Globus pallidus (tissue), 1 donor: ENCODE measurements around the gene NSMCE3.

ENCODE experiments used
- DNase-seq: peaks from one replicate; pipeline ENCODE4 v3.0.0-alpha.2; 2015; ENCODE audit warnings: low spot score

Gene NSMCE3

DNA sequence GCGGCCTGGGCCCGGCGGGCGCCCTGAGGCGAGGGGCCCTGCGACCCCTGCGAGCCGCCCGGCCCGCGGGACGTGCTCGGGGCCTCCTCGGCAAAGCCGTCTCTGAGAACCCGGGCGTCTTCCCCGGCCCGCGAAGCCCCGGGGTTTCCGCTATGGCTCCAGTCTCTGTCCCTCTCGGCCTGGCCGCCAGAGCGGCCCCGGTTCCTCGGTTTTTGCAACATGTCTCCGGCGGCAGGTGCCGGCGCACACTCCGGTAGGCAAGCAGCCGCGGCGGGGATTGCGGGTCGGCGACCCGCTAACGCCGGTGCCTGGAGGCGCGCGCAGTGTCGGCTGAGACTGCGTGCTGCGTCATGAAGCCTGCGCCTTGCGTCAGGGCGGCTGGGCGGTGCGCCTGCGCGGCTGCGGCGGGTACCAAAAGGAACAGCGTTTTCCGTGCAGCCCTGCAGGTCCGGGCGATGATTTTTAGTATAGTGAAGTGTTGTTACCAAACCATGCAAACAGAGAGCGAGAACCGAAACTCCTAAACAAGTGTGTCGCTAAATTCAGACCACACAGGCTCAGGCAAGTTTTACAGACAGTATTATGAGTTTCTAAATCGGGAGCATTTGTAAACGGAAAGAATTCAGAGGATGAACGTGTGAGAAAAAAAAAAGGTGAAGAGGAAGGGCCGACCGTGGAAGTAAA is at the start of gene NSMCE3:
Gene NSMCE3 (minus strand): TSS at position 338 of the 684 bp plus-strand sequence. CDS start 117 bp downstream, at position 221.
- peak; percentile 90 for DNase-seq

DNA sequence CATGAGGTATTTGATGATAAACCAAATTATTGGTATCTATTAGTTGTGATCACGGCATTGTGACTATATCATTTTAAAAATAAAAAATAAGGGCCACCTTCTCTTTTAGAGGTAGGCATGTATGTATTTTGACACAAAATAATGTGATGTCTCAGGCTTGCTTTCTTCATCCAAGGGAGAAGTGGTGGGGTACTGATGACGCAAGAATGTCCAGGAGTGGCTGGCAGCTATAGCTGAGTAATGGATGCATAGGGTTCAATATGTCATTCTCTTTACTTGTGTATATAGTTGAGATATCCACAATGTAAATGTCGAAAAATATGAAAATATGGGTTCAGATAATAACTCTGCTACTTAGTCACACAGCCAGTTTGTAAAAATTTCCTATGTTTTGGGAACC is 46.8 kb upstream of the NSMCE3 start:
- no peak for DNase-seq

DNA sequence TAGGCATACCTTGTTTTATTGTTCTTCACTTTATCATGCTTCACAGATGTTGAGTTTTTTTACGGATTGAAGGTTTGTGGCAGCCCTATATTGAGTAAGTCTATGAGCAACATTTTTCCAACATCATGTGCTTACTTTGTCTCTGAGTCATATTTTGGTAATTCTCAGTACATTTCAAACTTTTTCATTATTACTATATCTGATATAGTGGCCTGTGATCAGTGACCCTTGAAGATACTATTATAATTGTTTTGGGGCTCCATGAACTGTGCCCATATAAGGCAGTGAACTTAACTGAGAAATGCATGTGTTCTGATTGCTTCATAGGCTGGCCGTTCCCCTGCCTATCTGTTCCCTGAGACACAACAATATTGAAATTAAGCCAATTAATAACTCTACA is 42.8 kb upstream of the NSMCE3 start:
- no peak for DNase-seq

DNA sequence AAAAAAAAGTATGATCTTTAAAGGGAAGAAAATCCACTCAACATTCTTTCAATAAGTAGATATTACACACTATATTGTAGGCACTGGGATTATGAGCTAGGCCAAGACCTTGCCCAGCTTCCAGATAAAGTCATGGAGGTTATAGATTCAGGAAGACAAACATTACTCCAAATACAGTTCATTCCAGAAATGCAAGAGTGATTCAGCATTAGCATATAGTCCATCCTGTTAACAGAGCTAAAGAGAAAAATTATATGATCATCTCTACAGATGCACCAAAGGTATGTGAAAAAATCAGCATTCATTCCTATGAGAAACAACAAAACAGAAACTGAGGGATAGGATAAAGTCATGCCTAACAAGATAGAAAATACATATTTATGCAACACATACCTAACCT is 42.1 kb upstream of the NSMCE3 start:
- DNase-seq, result no peak

DNA sequence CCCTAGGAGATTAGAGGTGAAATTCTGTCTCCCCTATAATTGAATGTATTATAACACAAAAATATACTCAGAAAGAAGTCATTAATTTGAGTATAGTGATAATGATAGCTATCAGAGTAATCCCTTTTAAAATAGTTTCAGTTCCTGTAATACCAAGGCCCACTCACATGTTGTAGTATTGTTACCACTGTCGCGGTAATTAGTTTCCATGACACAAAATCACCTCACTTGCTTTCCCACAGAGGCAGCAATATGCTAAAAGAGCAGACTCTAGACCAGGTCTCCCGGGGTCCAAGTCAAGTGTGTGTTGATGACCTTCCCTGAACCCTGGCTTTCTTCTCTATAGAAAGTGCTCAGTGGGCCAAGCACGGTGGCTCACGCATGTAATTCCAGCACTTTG is 39.5 kb upstream of the NSMCE3 start:
- no peak for DNase-seq

DNA sequence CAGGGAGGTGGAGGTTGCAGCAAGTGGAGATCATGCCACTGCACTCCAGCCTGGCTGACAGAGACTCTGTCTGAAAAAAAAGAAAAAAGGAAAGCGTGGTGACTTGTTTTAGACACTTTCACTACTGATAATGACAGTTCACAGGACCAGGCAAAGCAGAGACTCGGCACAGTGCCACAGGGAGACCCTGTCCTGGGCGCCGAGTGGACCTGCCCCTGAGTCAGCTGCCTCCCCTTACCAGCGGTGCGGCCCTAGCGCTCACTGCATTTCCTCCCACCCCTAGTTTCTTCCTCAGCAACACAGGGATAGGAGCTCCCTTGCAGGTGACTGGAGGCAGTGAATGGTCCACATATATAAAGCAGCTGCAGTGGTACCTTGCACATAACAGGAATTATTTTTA is 38.7 kb upstream of the NSMCE3 start:
- DNase-seq, result no peak

DNA sequence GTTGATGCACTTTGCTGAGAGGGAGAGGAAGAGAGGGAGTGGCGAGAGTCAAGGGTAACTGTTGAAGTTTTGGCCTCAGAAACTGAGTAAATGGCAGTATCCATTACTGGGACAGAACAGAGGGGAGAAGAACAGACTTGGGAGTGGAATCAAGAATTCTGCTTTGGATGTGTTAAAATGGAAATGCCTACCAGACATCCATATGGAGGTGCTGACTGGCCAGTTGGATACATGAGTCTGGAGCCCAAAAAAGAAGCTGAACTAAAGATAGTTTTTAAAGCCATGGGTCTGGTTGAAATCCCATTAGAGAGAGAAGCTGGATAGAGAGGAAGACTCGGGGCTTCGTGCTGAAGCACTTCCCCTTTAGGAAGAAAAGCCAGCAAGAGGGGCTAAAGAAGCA is 35.9 kb upstream of the NSMCE3 start:
- no peak for DNase-seq

DNA sequence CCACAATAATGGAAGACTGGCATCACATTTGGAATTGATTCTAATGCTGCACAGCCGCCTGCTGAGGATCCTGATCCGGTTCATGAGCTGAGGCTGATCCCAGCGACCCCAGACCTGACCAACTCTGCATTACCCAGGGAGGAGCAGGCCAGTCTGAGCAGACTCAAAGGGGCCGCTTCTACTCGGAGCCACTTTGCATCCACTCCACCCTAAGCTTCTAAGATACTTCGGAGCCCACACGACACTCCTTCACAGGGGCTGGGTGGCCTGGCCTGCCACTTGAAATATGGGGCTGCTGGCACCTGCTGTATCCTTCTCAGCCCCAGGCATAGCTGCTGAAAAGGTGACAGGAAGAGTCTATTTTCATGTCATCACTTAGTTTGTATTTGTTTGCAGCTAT is 33.2 kb upstream of the NSMCE3 start:
- no peak for DNase-seq

DNA sequence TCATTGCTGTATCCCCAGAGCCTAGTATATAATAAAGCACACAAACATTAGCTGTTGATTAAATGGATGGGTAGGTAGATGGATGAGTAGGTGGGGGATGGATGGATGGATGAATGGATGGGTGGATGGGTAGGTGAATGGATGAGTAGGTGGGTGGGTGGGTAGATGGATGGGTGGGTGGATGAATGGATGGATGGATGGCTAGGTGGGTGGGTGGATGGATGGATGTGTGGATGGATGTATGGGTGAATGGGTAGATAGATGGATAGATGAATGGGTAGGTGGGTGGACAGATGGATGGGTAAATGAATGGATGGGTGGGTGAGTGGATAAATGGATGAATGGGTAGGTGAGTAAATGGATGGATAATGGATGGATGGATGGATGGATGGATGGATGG is 30.2 kb upstream of the NSMCE3 start:
- DNase-seq, result no peak

DNA sequence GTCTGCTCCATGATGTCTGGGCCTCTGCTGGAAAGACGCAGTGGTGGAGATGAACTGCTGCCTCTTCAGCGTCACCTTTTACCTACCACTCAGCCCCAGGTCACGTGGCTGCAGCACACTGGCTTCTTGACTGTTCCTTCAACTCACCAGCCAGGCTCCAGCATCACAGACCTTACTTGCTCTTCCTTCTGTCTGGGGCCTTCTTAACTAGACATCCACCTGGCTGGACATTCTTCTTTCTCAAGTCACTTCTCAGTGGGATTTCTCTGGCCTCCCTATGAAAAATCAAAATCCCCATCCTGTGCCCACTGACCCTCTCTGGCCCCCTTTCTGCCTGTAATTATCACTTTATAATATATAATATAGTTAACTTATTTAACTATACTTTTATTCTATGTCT is 29.7 kb upstream of the NSMCE3 start:
- DNase-seq, result no peak

DNA sequence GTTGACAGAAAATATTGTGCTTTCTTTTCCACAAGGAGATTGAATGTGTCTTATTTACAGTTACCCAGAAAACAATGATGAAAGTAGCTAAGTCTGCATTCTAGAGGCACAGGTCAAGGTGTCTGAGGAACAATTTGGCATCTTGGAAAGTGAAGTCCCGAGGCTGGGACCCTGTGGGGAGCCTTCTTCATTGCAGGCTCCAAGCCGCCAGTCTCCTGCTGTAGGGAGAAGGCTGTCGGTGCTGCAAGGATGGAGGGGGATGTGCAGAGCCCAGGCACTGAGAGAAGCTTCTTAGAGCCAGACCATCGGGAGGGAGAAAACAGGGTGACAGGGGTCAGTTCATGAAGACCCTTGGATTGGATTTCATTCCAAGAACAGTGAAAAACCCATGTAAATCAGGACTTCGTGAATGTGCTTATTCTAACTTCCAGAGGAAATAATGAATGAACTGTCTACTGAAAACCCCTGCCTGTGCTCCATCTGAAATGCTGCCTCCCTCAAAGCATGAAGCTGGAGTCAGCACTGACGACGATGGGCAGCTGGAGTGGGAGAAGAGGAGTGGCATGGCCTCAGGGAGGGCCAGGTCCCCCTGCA is 25.2 kb upstream of the NSMCE3 start:
- no peak for DNase-seq

DNA sequence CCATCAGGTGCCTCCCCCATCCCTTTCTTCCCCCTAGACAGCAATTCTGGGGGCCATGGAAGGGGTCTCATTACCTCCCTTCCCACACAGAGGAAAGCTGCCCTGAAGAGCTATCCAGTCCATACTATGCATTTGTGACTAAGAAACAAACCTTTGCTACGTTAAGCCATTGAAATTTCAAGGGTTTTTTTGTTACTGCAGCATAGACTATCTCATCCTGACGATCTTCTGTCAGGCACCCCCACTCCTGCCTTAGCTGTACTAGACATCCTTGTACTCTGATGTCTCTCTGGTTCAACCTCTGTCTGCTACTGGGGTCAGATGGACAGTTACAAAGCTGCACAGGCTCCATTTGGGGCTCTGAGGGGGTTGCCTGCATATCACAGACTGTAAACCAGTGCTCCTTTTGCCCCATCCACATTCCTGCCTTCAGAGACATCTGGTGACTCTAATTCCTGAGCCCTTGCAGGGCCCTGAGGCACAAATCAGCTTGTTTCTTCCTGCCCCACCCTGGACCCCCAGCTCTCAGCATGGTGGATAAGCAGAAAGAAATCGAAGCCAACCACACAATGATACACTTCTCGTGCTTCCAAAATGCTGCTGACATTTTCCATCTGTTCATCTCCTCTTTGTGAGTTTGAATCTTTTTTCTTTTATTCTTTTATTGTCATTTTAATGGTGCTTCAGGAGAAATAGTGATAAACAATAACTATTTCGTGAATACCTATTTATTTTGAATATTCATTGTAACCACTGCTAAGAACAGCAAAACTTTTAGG is 21.6 kb upstream of the NSMCE3 start:
- DNase-seq, result no peak

DNA sequence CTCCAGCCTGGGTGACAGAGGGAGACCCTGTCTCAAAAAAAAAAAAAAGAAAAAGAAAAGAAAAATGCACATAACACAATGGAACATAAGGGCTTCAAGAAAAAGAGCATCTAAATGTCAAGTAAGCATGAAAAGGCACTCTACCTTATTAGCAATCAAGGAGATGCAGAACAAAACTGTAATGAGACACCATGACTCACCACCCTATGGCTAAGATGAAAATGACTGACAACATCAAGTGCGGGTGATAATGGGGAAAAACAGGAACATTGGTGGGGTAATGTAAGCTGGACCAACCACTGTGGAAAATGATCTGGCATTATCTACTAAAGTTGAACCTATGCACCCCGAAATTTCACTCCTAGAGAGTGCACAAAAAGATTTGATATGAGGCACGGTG is 19.6 kb upstream of the NSMCE3 start:
- no peak for DNase-seq

DNA sequence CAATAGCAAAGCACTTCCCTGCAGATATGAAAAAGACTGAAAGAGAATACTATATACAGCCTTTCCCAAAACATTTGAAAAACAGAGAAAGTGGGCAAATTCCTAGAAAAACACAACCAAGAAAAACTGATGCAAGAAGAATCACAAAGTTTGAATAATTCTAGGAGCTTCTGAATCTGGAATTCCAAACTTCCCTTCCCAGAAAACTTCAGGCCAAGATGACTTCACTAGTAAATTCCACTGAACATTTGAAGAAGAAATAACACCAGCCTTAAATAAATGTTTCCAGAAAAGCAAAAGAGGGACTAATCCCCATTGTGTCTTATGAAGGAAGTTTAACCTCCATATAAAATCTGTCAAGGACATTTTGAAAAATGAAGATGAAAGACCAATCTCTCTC is 15.8 kb upstream of the NSMCE3 start:
- DNase-seq, result no peak

DNA sequence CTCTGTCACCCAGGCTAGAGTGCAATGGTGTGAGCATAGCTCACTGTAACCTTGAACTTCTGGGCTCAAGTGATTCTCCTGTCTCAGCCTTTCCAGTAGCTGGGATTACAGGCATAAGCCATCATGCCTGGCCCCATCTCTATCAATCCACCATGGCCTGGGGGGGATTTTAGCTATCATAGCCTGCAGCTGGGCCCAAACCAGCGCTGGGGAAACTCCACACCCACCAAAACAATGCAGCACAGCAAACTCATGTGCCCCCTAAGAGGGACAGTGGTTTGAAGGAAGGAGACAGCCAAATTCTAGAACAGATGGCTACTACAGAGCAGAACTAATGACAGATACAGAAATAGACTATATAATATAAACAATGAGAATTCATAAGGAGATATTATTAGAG is 13.8 kb upstream of the NSMCE3 start:
- DNase-seq, result no peak

DNA sequence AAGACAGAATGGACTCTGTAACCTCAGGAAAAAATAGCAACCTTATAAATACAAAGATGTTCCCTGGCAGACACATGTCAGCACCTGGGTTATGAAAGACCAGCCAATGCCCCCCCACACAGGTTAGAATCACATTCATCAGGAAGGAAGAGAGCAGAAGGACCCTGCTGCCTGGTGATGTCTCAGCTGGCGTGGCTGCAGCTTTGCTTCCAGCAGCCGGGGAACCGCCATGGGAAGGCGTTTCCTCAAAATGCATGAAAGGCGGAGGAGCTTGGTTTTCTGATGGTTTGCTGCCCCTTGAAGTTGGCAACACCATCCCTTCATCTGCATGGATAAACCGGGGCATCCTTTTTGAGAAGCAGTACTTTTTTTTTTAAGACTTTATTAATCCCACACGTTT is 10.9 kb upstream of the NSMCE3 start:
- DNase-seq, result no peak

DNA sequence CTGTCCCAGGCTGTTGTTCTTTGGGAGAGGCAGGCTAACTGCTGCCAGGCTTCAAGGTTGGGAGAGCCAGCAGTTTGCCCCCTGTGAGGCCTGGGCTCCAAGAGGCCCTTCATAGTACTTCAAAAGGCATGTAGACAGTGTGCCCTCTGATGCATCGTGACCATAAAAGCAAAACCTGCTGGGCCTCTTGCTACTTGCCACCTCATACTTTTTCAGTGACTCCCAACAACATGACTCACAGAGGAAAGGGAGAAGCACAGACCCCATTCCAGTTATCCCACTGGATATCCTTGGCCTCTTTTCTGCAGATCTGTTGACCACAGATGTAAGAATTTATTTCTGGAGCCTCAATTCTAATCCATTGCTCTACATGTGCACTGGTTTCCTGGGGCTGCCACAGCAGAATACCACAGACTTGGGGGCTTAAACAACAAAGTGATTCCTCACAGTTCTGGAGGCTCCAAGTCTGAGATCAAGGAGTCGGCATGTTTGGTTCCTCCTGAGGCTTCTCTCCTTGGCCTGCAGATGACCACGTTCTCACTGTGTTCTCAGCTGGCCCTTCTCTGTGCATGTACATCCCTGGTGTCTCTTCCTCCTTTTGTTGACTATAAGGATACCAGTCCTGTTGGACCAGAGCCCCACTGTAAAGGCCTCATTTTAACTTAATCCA is 8.9 kb upstream of the NSMCE3 start:
- no peak for DNase-seq

DNA sequence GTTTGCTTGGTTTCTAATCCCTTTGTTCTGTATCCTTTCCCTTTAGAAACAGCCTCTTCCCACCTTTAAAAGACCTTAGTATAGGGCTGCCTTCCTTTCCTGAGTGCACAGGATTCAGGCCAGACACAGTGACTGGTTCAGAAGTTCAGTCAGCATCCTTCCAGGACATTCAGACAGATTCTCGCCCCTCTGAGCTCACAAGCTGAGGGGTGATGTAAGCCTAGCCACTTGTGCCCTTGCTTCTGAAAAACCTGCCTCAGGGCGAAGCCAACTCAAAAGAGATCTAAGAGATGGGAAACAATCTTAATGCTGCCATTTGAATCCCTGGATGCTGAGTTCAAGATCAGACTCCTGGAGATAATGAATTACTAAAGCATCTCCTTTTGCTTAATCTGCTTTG is 6.7 kb upstream of the NSMCE3 start:
- no peak for DNase-seq

DNA sequence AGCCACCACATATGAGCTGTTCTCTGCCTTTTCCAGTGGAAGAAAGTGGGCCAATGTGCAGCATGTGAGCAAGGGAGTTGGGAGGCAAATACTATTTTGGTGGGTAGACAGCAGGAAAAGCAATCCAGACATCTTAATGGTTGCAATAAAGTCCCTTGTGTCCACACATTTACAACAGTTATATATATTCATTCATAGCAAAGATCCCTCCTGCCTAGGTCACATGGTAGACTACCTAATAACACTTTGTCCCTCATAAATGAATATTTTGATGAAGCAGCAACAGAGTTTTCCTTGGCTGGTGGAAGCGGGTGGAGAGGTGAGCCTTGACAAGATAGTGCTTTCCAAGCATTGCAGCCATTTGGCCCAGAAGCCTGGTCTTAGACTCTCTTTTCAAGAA is 6.2 kb upstream of the NSMCE3 start:
- DNase-seq, result no peak

DNA sequence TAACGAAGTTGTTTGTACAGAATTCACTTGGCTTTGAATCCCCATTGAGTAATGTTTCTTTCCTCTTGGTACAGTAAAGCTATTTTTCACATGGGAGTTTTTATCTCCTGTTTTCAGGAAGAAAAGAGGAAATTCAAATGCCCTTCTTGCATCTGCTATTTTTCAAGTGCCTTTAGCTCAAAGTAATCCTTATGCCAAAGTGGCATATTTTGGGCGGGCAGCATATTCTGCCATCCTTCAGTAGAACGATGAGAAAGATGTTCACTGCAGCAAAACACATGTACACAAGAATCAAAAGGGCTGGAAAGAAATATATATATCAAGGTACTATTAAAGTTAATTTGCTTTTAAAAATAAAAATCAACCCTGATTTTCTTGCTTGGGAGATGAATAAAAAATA is 5.3 kb upstream of the NSMCE3 start:
- DNase-seq, result no peak

DNA sequence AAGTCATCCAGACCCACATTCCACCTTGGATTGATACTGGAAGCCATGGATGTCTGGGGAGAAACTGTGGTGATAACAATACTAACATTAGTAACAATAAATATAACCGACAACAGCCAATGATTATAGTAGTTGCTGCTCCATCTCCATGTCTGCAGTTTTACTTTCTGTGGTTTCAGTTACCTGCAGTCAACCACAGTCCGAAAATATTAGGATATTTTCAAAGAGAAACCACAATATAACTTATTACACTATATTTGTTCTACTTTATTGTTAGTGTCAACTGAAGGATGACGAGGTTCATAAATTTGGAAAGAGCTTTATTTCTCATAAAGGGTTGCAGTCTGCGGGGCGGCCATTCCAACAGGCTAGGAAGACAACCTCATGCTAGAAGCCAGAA is 2.6 kb upstream of the NSMCE3 start:
- no peak for DNase-seq

DNA sequence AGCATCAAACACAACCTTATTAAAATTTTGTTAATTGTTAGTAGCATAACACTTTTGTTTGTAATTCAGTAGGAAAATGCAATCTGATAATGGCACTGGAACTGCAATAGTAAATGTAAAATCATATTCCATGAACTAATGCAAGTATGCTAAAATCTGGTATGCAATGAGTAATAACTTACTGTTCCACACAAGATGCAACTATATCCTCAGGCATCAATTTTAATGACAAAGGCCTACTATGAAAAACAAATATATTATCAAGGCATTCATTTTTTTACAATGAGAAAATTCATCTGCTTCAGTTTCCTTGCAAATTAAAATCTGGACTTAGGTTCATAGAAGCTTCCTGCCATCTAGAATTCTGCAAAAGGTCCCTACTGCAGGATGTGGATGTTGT is 1.4 kb upstream of the NSMCE3 start:
- DNase-seq, result no peak
